OCI-LY7 (cell line): ENCODE data around the gene DERA.

Experiments
- CTCF ChIP-seq: fragments of 200-600 bp; sonication (generic); conservative IDR thresholded peaks from 2 replicates; pipeline ENCODE4 v1.5.1; 2014; ENCODE audit warnings: mild to moderate bottlenecking, antibody characterized with exemption, low read length, moderate library complexity, mixed read lengths
- EZH2phosphoT487 ChIP-seq: fragments of 200-600 bp; sonication (generic); IDR thresholded peaks from 2 replicates; pipeline ENCODE4 v1.6.1; 2018; ENCODE audit warnings: low read depth, borderline replicate concordance, mild to moderate bottlenecking, mixed run types, antibody characterized with exemption, low read length, moderate library complexity, mixed read lengths

GRCh38 chr12:15937902-15938301 is 26.8 kb downstream of the DERA start:
- TF ChIP-seq CTCF = no peak
- TF ChIP-seq EZH2phosphoT487 = no peak
